SU-DHL-6 (cell line): Measurements from ENCODE around the gene OSBPL9.

Experiments used
- H2AFZ ChIP-seq: fragments of 200-600 bp; sonication (generic); 2 replicates; pipeline ENCODE4 v1.6.1; 2014; ENCODE audit warnings: low read depth, mild to moderate bottlenecking, moderate library complexity, mixed read lengths, antibody characterized with exemption, low read length; ENCODE audit not compliant: severe bottlenecking
- H3F3A ChIP-seq: fragments of 200-600 bp; shearing (Covaris generic); 2 replicates; pipeline ENCODE4 v1.6.0; 2016; ENCODE audit warnings: antibody characterized with exemption, mild to moderate bottlenecking; ENCODE audit not compliant: insufficient read depth
- H3K27ac ChIP-seq: fragments of 200-600 bp; sonication (generic); 2 replicates; pipeline ENCODE4 v1.5.1; 2016; ENCODE audit warnings: low read depth, mild to moderate bottlenecking, low read length, moderate library complexity, mixed read lengths
- H3K27me3 ChIP-seq: fragments of 200-600 bp; sonication (generic), shearing (Covaris generic); 2 replicates; pipeline ENCODE4 v1.6.0; 2014; ENCODE audit warnings: mild to moderate bottlenecking, low read length
- H3K36me3 ChIP-seq: fragments of 200-600 bp; sonication (generic); 2 replicates; pipeline ENCODE4 v1.6.1; 2014; ENCODE audit warnings: mild to moderate bottlenecking, low read length, mixed read lengths
- H3K4me2 ChIP-seq: fragments of 300-600, 200-600 bp; shearing (Covaris generic), sonication (generic); 2 replicates; pipeline ENCODE4 v1.6.0; 2014; ENCODE audit warnings: low read length, low read depth, mild to moderate bottlenecking; ENCODE audit not compliant: poor library complexity, severe bottlenecking
- H3K4me3 ChIP-seq: fragments of 200-600 bp; sonication (generic); 2 replicates; pipeline ENCODE4 v1.5.1; 2014; ENCODE audit warnings: antibody characterized with exemption, low read length, mild to moderate bottlenecking, mixed read lengths; ENCODE audit not compliant: insufficient read depth, poor library complexity, severe bottlenecking
- H3K79me2 ChIP-seq: fragments of 200-600 bp; sonication (generic); 2 replicates; pipeline ENCODE4 v1.6.1; 2014; ENCODE audit warnings: mild to moderate bottlenecking, low read length, moderate library complexity; ENCODE audit not compliant: insufficient read depth
- H3K9ac ChIP-seq: fragments of 200-600 bp; sonication (generic); 2 replicates; pipeline ENCODE4 v1.7.0; 2014; ENCODE audit warnings: mild to moderate bottlenecking, low read length
- H3K9me2 ChIP-seq: fragments of 200-600 bp; sonication (generic); replicated peaks from 2 replicates; pipeline ENCODE4 v1.6.1; 2014; ENCODE audit warnings: low read length; ENCODE audit not compliant: insufficient read depth
- H3K9me3 ChIP-seq: fragments of 200-600 bp; sonication (generic); 2 replicates; pipeline ENCODE4 v1.6.1; 2014; ENCODE audit warnings: low read length, mixed read lengths; ENCODE audit not compliant: insufficient read depth
- H4K20me1 ChIP-seq: fragments of 200-600 bp; sonication (generic); 2 replicates; pipeline ENCODE4 v1.6.1; 2014; ENCODE audit warnings: low read depth, mild to moderate bottlenecking, antibody characterized with exemption, low read length, moderate library complexity, mixed read lengths
- CTCF ChIP-seq: fragments of 200-600 bp; sonication (generic); IDR thresholded peaks from one replicate; pipeline ENCODE4 v1.5.1; 2017; ENCODE audit warnings: antibody characterized with exemption, mild to moderate bottlenecking, low read length, moderate library complexity; ENCODE audit not compliant: insufficient read depth, poor library complexity, severe bottlenecking
- EZH2phosphoT487 ChIP-seq: fragments of 200-600 bp; sonication (generic), shearing (Covaris generic); conservative IDR thresholded peaks from 2 replicates; pipeline ENCODE4 v1.6.1; 2018; ENCODE audit warnings: mild to moderate bottlenecking, antibody characterized with exemption, low read length, moderate library complexity, mixed read lengths

OSBPL9 gene

GRCh38 chr1:51635615-51636014, 18.7 kb downstream of the OSBPL9 start:
- TF ChIP-seq CTCF (no peak), EZH2phosphoT487 (no peak)
- Histone ChIP-seq H3F3A (no peaks in the 10 kb centered on the region), H4K20me1 (0 out of 2 replicates have a peak, but pooled peaks cover 9% of the 10 kb centered on the region), H3K27me3 (no peaks in the 10 kb centered on the region), H3K9me3 (no peaks in the 10 kb centered on the region), H3K4me2 (no peak overlapping the region), H3K4me3 (no peak overlapping the region), H3K9ac (no peak overlapping the region), H3K79me2 (no peaks in the 10 kb centered on the region), H2AFZ (no peak overlapping the region), H3K9me2 (no peaks in the 10 kb centered on the region), H3K27ac (no peak overlapping the region), H3K36me3 (no peaks in the 10 kb centered on the region)

GRCh38 chr1:51636191-51636590, 19.3 kb downstream of the OSBPL9 start:
- H3K9me3 ChIP-seq, result no peaks in the 10 kb centered on the region
- H3K79me2 ChIP-seq, result no peaks in the 10 kb centered on the region
- H4K20me1 ChIP-seq, result 0 out of 2 replicates have a peak, but pooled peaks cover 9% of the 10 kb centered on the region

GRCh38 chr1:51636764-51637522, 20.1 kb downstream of the OSBPL9 start:
- H3F3A ChIP-seq, result no peaks in the 10 kb centered on the region
- no peaks in the 10 kb centered on the region for H3K9me2 ChIP-seq
- H3K79me2 ChIP-seq, result no peaks in the 10 kb centered on the region
- H3K9ac ChIP-seq, result no peak overlapping the region
- H3K9me3 ChIP-seq, result no peaks in the 10 kb centered on the region
- H3K4me2 ChIP-seq, result no peak overlapping the region
- no peak overlapping the region for H3K4me3 ChIP-seq
- H3K27me3 ChIP-seq, result no peaks in the 10 kb centered on the region
- TF ChIP-seq EZH2phosphoT487 (no peak), CTCF (no peak)
- H4K20me1 ChIP-seq, result peaks cover 9% of the 10 kb centered on the region; the same call in 1 of the 2 replicates
- H3K27ac ChIP-seq, result no peak overlapping the region
- no peaks in the 10 kb centered on the region for H3K36me3 ChIP-seq
- no peak overlapping the region for H2AFZ ChIP-seq

More at GRCh38 chr1:51636191-51636590, 19.3 kb downstream of the OSBPL9 start:
- Histone ChIP-seq H3K27ac (no peak overlapping the region), H3K9ac (no peak overlapping the region), H3K9me2 (no peaks in the 10 kb centered on the region), H3F3A (no peaks in the 10 kb centered on the region), H3K4me2 (no peak overlapping the region), H2AFZ (no peak overlapping the region), H3K4me3 (no peak overlapping the region), H3K36me3 (no peaks in the 10 kb centered on the region), H3K27me3 (no peaks in the 10 kb centered on the region)
- TF ChIP-seq EZH2phosphoT487 (no peak), CTCF (no peak)
